SU-DHL-6 (cell line): Measurements from ENCODE around the gene TPST1.

Source experiments
- H2AFZ ChIP-seq: fragments of 200-600 bp; sonication (generic); 2 replicates; pipeline ENCODE4 v1.6.1; 2014; ENCODE audit warnings: low read depth, mild to moderate bottlenecking, moderate library complexity, mixed read lengths, antibody characterized with exemption, low read length; ENCODE audit not compliant: severe bottlenecking
- H3F3A ChIP-seq: fragments of 200-600 bp; shearing (Covaris generic); 2 replicates; pipeline ENCODE4 v1.6.0; 2016; ENCODE audit warnings: antibody characterized with exemption, mild to moderate bottlenecking; ENCODE audit not compliant: insufficient read depth
- H3K27ac ChIP-seq: fragments of 200-600 bp; sonication (generic); 2 replicates; pipeline ENCODE4 v1.5.1; 2016; ENCODE audit warnings: low read depth, mild to moderate bottlenecking, low read length, moderate library complexity, mixed read lengths
- H3K27me3 ChIP-seq: fragments of 200-600 bp; sonication (generic), shearing (Covaris generic); 2 replicates; pipeline ENCODE4 v1.6.0; 2014; ENCODE audit warnings: mild to moderate bottlenecking, low read length
- H3K36me3 ChIP-seq: fragments of 200-600 bp; sonication (generic); 2 replicates; pipeline ENCODE4 v1.6.1; 2014; ENCODE audit warnings: mild to moderate bottlenecking, low read length, mixed read lengths
- H3K4me2 ChIP-seq: fragments of 300-600, 200-600 bp; shearing (Covaris generic), sonication (generic); 2 replicates; pipeline ENCODE4 v1.6.0; 2014; ENCODE audit warnings: low read length, low read depth, mild to moderate bottlenecking; ENCODE audit not compliant: poor library complexity, severe bottlenecking
- H3K4me3 ChIP-seq: fragments of 200-600 bp; sonication (generic); 2 replicates; pipeline ENCODE4 v1.5.1; 2014; ENCODE audit warnings: antibody characterized with exemption, low read length, mild to moderate bottlenecking, mixed read lengths; ENCODE audit not compliant: insufficient read depth, poor library complexity, severe bottlenecking
- H3K79me2 ChIP-seq: fragments of 200-600 bp; sonication (generic); 2 replicates; pipeline ENCODE4 v1.6.1; 2014; ENCODE audit warnings: mild to moderate bottlenecking, low read length, moderate library complexity; ENCODE audit not compliant: insufficient read depth
- H3K9ac ChIP-seq: fragments of 200-600 bp; sonication (generic); 2 replicates; pipeline ENCODE4 v1.7.0; 2014; ENCODE audit warnings: mild to moderate bottlenecking, low read length
- H3K9me2 ChIP-seq: fragments of 200-600 bp; sonication (generic); replicated peaks from 2 replicates; pipeline ENCODE4 v1.6.1; 2014; ENCODE audit warnings: low read length; ENCODE audit not compliant: insufficient read depth
- H3K9me3 ChIP-seq: fragments of 200-600 bp; sonication (generic); 2 replicates; pipeline ENCODE4 v1.6.1; 2014; ENCODE audit warnings: low read length, mixed read lengths; ENCODE audit not compliant: insufficient read depth
- H4K20me1 ChIP-seq: fragments of 200-600 bp; sonication (generic); 2 replicates; pipeline ENCODE4 v1.6.1; 2014; ENCODE audit warnings: low read depth, mild to moderate bottlenecking, antibody characterized with exemption, low read length, moderate library complexity, mixed read lengths
- CTCF ChIP-seq: fragments of 200-600 bp; sonication (generic); IDR thresholded peaks from one replicate; pipeline ENCODE4 v1.5.1; 2017; ENCODE audit warnings: antibody characterized with exemption, mild to moderate bottlenecking, low read length, moderate library complexity; ENCODE audit not compliant: insufficient read depth, poor library complexity, severe bottlenecking
- EZH2phosphoT487 ChIP-seq: fragments of 200-600 bp; sonication (generic), shearing (Covaris generic); conservative IDR thresholded peaks from 2 replicates; pipeline ENCODE4 v1.6.1; 2018; ENCODE audit warnings: mild to moderate bottlenecking, antibody characterized with exemption, low read length, moderate library complexity, mixed read lengths

The TPST1 gene

GRCh38 chr7:66296557-66296956 is 91.4 kb downstream of the TPST1 start:
- TF ChIP-seq EZH2phosphoT487 (no peak), CTCF (no peak)
- H3K9ac ChIP-seq: no peak overlapping the region
- no peak overlapping the region for H3K27ac ChIP-seq
- H3K4me3 ChIP-seq: no peak overlapping the region
- H3K36me3 ChIP-seq: 0 out of 2 replicates have a peak, but pooled peaks cover 3% of the 10 kb centered on the region
- H3K9me2 ChIP-seq: no peaks in the 10 kb centered on the region
- H3K27me3 ChIP-seq: no peaks in the 10 kb centered on the region
- H4K20me1 ChIP-seq: no peaks in the 10 kb centered on the region
- no peaks in the 10 kb centered on the region for H3K9me3 ChIP-seq
- H2AFZ ChIP-seq: no peak overlapping the region
- no peaks in the 10 kb centered on the region for H3F3A ChIP-seq
- no peak overlapping the region for H3K4me2 ChIP-seq
- H3K79me2 ChIP-seq: no peaks in the 10 kb centered on the region

GRCh38 chr7:66297579-66297978 is 92.4 kb downstream of the TPST1 start:
- no peaks in the 10 kb centered on the region for H4K20me1 ChIP-seq
- H3K36me3 ChIP-seq: 0 out of 2 replicates have a peak, but pooled peaks cover 3% of the 10 kb centered on the region
- H3K4me3 ChIP-seq: no peak overlapping the region
- TF ChIP-seq EZH2phosphoT487: no peak
- no peak for TF ChIP-seq CTCF
- H3K4me2 ChIP-seq: no peak overlapping the region
- H3K27ac ChIP-seq: no peak overlapping the region
- no peaks in the 10 kb centered on the region for H3F3A ChIP-seq
- H2AFZ ChIP-seq: no peak overlapping the region
- H3K27me3 ChIP-seq: no peaks in the 10 kb centered on the region
- H3K79me2 ChIP-seq: no peaks in the 10 kb centered on the region
- H3K9me3 ChIP-seq: no peaks in the 10 kb centered on the region
- no peaks in the 10 kb centered on the region for H3K9me2 ChIP-seq
- H3K9ac ChIP-seq: no peak overlapping the region

- Histone ChIP-seq H3K4me3 (no peak overlapping the region), H3K9me2 (no peaks in the 10 kb centered on the region), H3K27ac (no peak overlapping the region), H3K36me3 (0 out of 2 replicates have a peak, but pooled peaks cover 3% of the 10 kb centered on the region), H3K27me3 (no peaks in the 10 kb centered on the region), H3F3A (no peaks in the 10 kb centered on the region), H3K79me2 (no peaks in the 10 kb centered on the region), H2AFZ (no peak overlapping the region), H3K9ac (no peak overlapping the region), H4K20me1 (no peaks in the 10 kb centered on the region), H3K9me3 (no peaks in the 10 kb centered on the region), H3K4me2 (no peak overlapping the region)
- TF ChIP-seq EZH2phosphoT487 (no peak), CTCF (no peak)
Observed at GRCh38 chr7:66301249-66301648, 96.1 kb downstream of the TPST1 start.

DNA sequence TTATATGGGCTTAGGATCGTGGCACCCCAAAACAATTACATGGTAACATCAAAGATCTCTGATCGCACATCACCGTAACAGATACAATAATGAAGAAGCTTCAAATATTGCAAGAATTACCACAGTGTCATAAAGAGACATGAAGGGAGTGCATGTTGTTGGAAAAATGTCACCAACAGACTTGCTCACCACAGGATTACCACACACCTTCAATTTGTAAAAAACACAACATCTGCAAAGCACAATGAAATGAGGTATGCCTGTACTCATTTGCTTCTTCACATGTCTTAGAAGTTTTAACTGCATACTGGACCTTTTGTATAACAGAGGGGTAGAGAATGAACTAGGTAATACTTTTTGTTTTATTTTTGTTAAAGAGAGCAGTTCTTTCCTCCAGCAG is 96.6 kb downstream of the TPST1 start:
- Histone ChIP-seq H2AFZ (no peak overlapping the region), H3K36me3 (0 out of 2 replicates have a peak, but pooled peaks cover 3% of the 10 kb centered on the region), H3K4me2 (no peak overlapping the region), H4K20me1 (no peaks in the 10 kb centered on the region), H3K27ac (no peak overlapping the region), H3K9me2 (no peaks in the 10 kb centered on the region), H3K79me2 (no peaks in the 10 kb centered on the region), H3K9ac (no peak overlapping the region), H3F3A (no peaks in the 10 kb centered on the region), H3K9me3 (no peaks in the 10 kb centered on the region), H3K4me3 (no peak overlapping the region), H3K27me3 (no peaks in the 10 kb centered on the region)
- TF ChIP-seq EZH2phosphoT487 (no peak), CTCF (no peak)
